B cell (primary cell): Measurements from ENCODE around the gene CEP68. TPM values are rescaled to one million over a fixed set of nuclear protein-coding genes. Genes with fewer than 3 reads are reported as not detected.

ENCODE experiments used
- ATAC-seq: fragments of 200-7000 bp; cut with Tn5 transposase; one replicate; pipeline ENCODE4 v1.10.0; 2021; ENCODE audit warnings: low read depth, mild to moderate bottlenecking, moderate number of reproducible peaks, moderate library complexity
- CTCF ChIA-PET: fragments of 350-600 bp; sonication (Branson Sonifier 250); formaldehyde crosslinking; loops from one replicate; lab custom pipeline; 2021; ENCODE audit warnings: antibody characterized with exemption, inconsistent platforms; lab: Charles Lee
- POLR2A ChIA-PET: fragments of 350-600 bp; sonication (Branson Sonifier 250); formaldehyde crosslinking; loops from one replicate; lab custom pipeline; 2021; ENCODE audit warnings: antibody characterized with exemption; lab: Charles Lee
- DNase-seq: peaks from one replicate; pipeline ENCODE4 v3.0.0; 2013
- H2AFZ ChIP-seq: 2 replicates; pipeline ENCODE4 v1.6.1; 2012; ENCODE audit warnings: mild to moderate bottlenecking, low read depth, low read length; ENCODE audit not compliant: insufficient read depth, poor library complexity, severe bottlenecking
- H3K27ac ChIP-seq, 2 donors: 1 replicate in 1 of 2; 2 replicates in 1 of 2; pipeline ENCODE4 v1.5.1; 2012 to 2013; ENCODE audit warnings: low read length in 2 of 2, mild to moderate bottlenecking in 2 of 2, moderate library complexity in 1 of 2
- H3K27me3 ChIP-seq, 4 experiments: fragments of 200-600 bp in 1 of 4; sonication (generic) in 1 of 4; replicated peaks in 1 of 4; 1 replicate in 2 of 4; 2 replicates in 2 of 4; pipeline versions ENCODE4 v1.6.1 to v1.7.0; 2013 to 2016; ENCODE audit warnings: low read length in 3 of 4, mild to moderate bottlenecking in 2 of 4, mixed read lengths in 1 of 4, moderate library complexity in 1 of 4; ENCODE audit not compliant: insufficient read depth in 4 of 4, control insufficient read depth in 3 of 4; ENCODE audit errors: control extremely low read depth in 1 of 4
- H3K36me3 ChIP-seq, 2 experiments: replicated peaks in 1 of 2; 1 replicate in 1 of 2; 2 replicates in 1 of 2; pipeline versions ENCODE4 v1.6.1 to v1.7.1; 2013; ENCODE audit warnings: low read length in 1 of 2; ENCODE audit not compliant: insufficient read depth in 2 of 2, control insufficient read depth in 1 of 2; ENCODE audit errors: control extremely low read depth in 1 of 2, extremely low read depth in 1 of 2
- H3K4me1 ChIP-seq, 2 donors: fragments of 200-600 bp in 1 of 2; sonication (generic) in 1 of 2; 1 replicate in 1 of 2; 2 replicates in 1 of 2; pipeline versions ENCODE4 v1.5.1 to v1.6.1; 2013 to 2017; ENCODE audit warnings: low read length in 2 of 2; ENCODE audit not compliant: control insufficient read depth in 2 of 2, insufficient read depth in 2 of 2
- H3K4me2 ChIP-seq: replicated peaks from 2 replicates; pipeline ENCODE3; 2012; ENCODE audit warnings: mild to moderate bottlenecking, low read depth, low read length; ENCODE audit not compliant: poor library complexity, severe bottlenecking
- H3K4me3 ChIP-seq, 5 experiments: fragments of 200-600 bp in 1 of 5; sonication (generic) in 1 of 5; 1 replicate in 3 of 5; 2 replicates in 2 of 5; pipeline versions ENCODE4 v1.5.1 to v1.7.0; 2011 to 2016; ENCODE audit warnings: low read length in 4 of 5, mild to moderate bottlenecking in 4 of 5, low read depth in 2 of 5, control low read depth in 1 of 5, moderate library complexity in 1 of 5; ENCODE audit not compliant: insufficient read depth in 1 of 5; ENCODE audit errors: control extremely low read depth in 1 of 5, extremely low read depth in 1 of 5
- H3K79me2 ChIP-seq: fragments of 200-600 bp; sonication (generic); one replicate; pipeline ENCODE4 v1.6.0; 2016; ENCODE audit warnings: low read length; ENCODE audit not compliant: control insufficient read depth, insufficient read depth
- H3K9ac ChIP-seq: fragments of 200-600 bp; sonication (generic); 2 replicates; pipeline ENCODE4 v1.6.1; 2017; ENCODE audit warnings: mild to moderate bottlenecking, low read length, moderate library complexity
- H3K9me3 ChIP-seq, 3 donors: one replicate each; pipeline versions ENCODE4 v1.6.1 to v1.7.1; 2013; ENCODE audit warnings: low read length in 2 of 3; ENCODE audit not compliant: control insufficient read depth in 2 of 3, insufficient read depth in 1 of 3; ENCODE audit errors: control extremely low read depth in 1 of 3
- H4K20me1 ChIP-seq: 2 replicates; pipeline ENCODE4 v1.6.0; 2012; ENCODE audit warnings: mild to moderate bottlenecking, low read length; ENCODE audit not compliant: insufficient read depth, control insufficient read depth, poor library complexity, severe bottlenecking
- H3K27ac Mint-ChIP-seq: one replicate; pipeline ENCODE4 v1.8.0; 2021; ENCODE audit warnings: mixed read lengths
- H3K27me3 Mint-ChIP-seq: one replicate; pipeline ENCODE4 v1.8.0; 2021; ENCODE audit warnings: mixed read lengths
- H3K4me1 Mint-ChIP-seq: one replicate; pipeline ENCODE4 v1.8.0; 2021; ENCODE audit warnings: mixed read lengths
- H3K4me3 Mint-ChIP-seq: one replicate; pipeline ENCODE4 v1.8.0; 2021; ENCODE audit warnings: mixed read lengths
- H3K9me3 Mint-ChIP-seq: one replicate; pipeline ENCODE4 v1.8.0; 2022; ENCODE audit warnings: mixed read lengths; ENCODE audit not compliant: insufficient read depth
- CTCF ChIP-seq: fragments of 200-600 bp; IDR thresholded peaks from one replicate; pipeline ENCODE4 v1.8.0; 2022; ENCODE audit warnings: antibody characterized with exemption, mild to moderate bottlenecking
- EZH2 ChIP-seq: IDR thresholded peaks from 2 replicates; pipeline ENCODE4 v1.6.1; 2012; ENCODE audit warnings: borderline replicate concordance, low read depth, mild to moderate bottlenecking, moderate library complexity, low read length; ENCODE audit not compliant: insufficient read depth, poor library complexity, severe bottlenecking
- WGBS: methylation state at CpG from one replicate; pipeline ENCODE4 v1.1.5; 2013; ENCODE audit warnings: missing lambda C conversion rate; ENCODE audit not compliant: insufficient coverage; 5-methylcytosine and 5-hydroxymethylcytosine counted together
- intact Hi-C: fragments of 100-400 bp; cut with micrococcal nuclease; formaldehyde crosslinking; loops from one replicate; pipeline ENCODE4 v1.10.0; 2022
- polyA plus RNA-seq: library from polyadenylated mRNA; depleted of rRNA; stranded (reverse); fragments of >200 nt; gene quantifications from 2 replicates; pipeline ENCODE4 v1.2.3, GENCODE V29; 2012
- total RNA-seq, 2 donors: library from RNA; stranded (reverse); fragments of 120-200 nt in 1 of 2; gene quantifications; 1 replicate in 1 of 2; 2 replicates in 1 of 2; pipeline versions ENCODE4 v1.2.3 to v1.2.4, GENCODE V29; 2013 to 2022

CEP68 gene
- total and polyA plus RNA-seq, 2 donors (not counting 1 experiment from before 2014, with no cell fraction given), result 11.0 to 32.0 TPM

GRCh38 chr2:65096948-65097347 is 40.7 kb downstream of the CEP68 start:
- no peak overlapping the region for H3K27ac Mint-ChIP-seq
- Histone ChIP-seq H3K9me3 (peaks cover 3 to 11% (median 8%) of the 10 kb centered on the region in 3 donors), H3K27ac (no peak overlapping the region), H3K4me1 (no peaks in the 10 kb centered on the region), H3K27me3 (no peaks in the 10 kb centered on the region), H3K36me3 (peaks cover 20 to 80% of the 10 kb centered on the region in 2 experiments), H3K79me2 (peaks cover 66% of the 10 kb centered on the region), H2AFZ (no peak overlapping the region), H3K9ac (no peak overlapping the region), H3K4me2 (no peak overlapping the region), H3K4me3 (no peak overlapping the region), H4K20me1 (peaks cover 51% of the 10 kb centered on the region)
- POLR2A ChIA-PET, result no interaction called here
- DNase-seq, result no peak
- H3K27me3 Mint-ChIP-seq, result no peaks in the 10 kb centered on the region
- TF ChIP-seq CTCF (no peak), EZH2 (no peak)
- no peak for ATAC-seq
- WGBS, result no CpG with 5 or more reads among the region's 1 CpG
- H3K4me1 Mint-ChIP-seq, result peaks cover 3% of the 10 kb centered on the region
- no peak overlapping the region for H3K4me3 Mint-ChIP-seq
- CTCF ChIA-PET, result interaction anchor here (1.4 kb wide), 1 partner anchor 90 kb away, joined by 3 read pairs; no protein-coding TSS in a partner anchor
- intact Hi-C loops, result no loop called here
- peaks cover 6% of the 10 kb centered on the region for H3K9me3 Mint-ChIP-seq

- WGBS, result no CpG with 5 or more reads among the region's 1 CpG
- Mint-ChIP-seq H3K27me3 (no peaks in the 10 kb centered on the region), H3K4me3 (no peak overlapping the region), H3K27ac (no peak overlapping the region), H3K9me3 (peaks cover 4% of the 10 kb centered on the region), H3K4me1 (peaks cover 1% of the 10 kb centered on the region)
- Histone ChIP-seq H3K4me1 (no peaks in the 10 kb centered on the region), H3K27me3 (no peaks in the 10 kb centered on the region), H3K9ac (no peak overlapping the region), H3K9me3 (peaks cover 2 to 7% (median 3%) of the 10 kb centered on the region in 3 donors), H3K36me3 (peaks cover 16 to 80% of the 10 kb centered on the region in 2 experiments), H4K20me1 (peaks cover 44% of the 10 kb centered on the region), H3K4me2 (no peak overlapping the region), H3K27ac (no peak overlapping the region), H2AFZ (no peak overlapping the region), H3K79me2 (peaks cover 64% of the 10 kb centered on the region), H3K4me3 (no peak overlapping the region)
- POLR2A ChIA-PET, result no interaction called here
- TF ChIP-seq CTCF (no peak), EZH2 (no peak)
- CTCF ChIA-PET, result interaction anchor here (1.4 kb wide), 1 partner anchor 89 kb away, joined by 3 read pairs; no protein-coding TSS in a partner anchor
- ATAC-seq (no peak), DNase-seq (no peak)
- intact Hi-C loops, result no loop called here
These were observed 41.6 kb downstream of the CEP68 start for GRCh38 chr2:65097844-65098243.
